Measurements from ENCODE around the gene ROR1. TPM values are rescaled to one million over a fixed set of nuclear protein-coding genes. Genes with fewer than 3 reads are reported as not detected.
A peak's percentile ranks its signal among the peaks of the same experiment; 100 is the strongest.

The ROR1 gene
- total RNA-seq, 1 donor = 52.5 TPM

GRCh38 chr1:63890468-63890867 is 116.7 kb downstream of the ROR1 start:
- peaks cover 74% of the 10 kb centered on the region for H3K79me2 ChIP-seq (ENCODE audit: insufficient read depth, low read length)
- no peaks in the 10 kb centered on the region for H3K36me3 ChIP-seq (ENCODE audit: insufficient read depth, low read length)
- no peak overlapping the region for H2AFZ ChIP-seq (ENCODE audit: low read length)
- H3K27me3 ChIP-seq (ENCODE audit: insufficient read depth, low read length) = no peaks in the 10 kb centered on the region
- DNase-seq (ENCODE audit: insufficient read length, low spot score, missing footprints) = no peak
- H3K27ac ChIP-seq (ENCODE audit: low read depth, low read length) = no peak overlapping the region
- H3K9me3 ChIP-seq (ENCODE audit: low read depth, low read length) = no peaks in the 10 kb centered on the region
- no peak overlapping the region for H3K4me3 ChIP-seq (ENCODE audit: insufficient read depth, low read length)
- H4K20me1 ChIP-seq (ENCODE audit: insufficient read depth, low read length) = peaks cover 11% of the 10 kb centered on the region
- TF ChIP-seq CTCF (IDR thresholded peaks at IDR 0.05; ENCODE audit: extremely low read depth, low read depth, low read length) = no peak
- no peak overlapping the region for H3K4me2 ChIP-seq (ENCODE audit: insufficient read depth, low read length)
- peaks cover 22% of the 10 kb centered on the region for H3K4me1 ChIP-seq (ENCODE audit: insufficient read depth, low read length)

GRCh38 chr1:63891060-63891690 is 117.4 kb downstream of the ROR1 start:
- no peaks in the 10 kb centered on the region for H3K27me3 ChIP-seq (ENCODE audit: insufficient read depth, low read length)
- no peaks in the 10 kb centered on the region for H3K9me3 ChIP-seq (ENCODE audit: low read depth, low read length)
- no peak for TF ChIP-seq CTCF (IDR thresholded peaks at IDR 0.05; ENCODE audit: extremely low read depth, low read depth, low read length)
- H3K27ac ChIP-seq (ENCODE audit: low read depth, low read length) = no peak overlapping the region
- H4K20me1 ChIP-seq (ENCODE audit: insufficient read depth, low read length) = peaks cover 9% of the 10 kb centered on the region
- H3K4me2 ChIP-seq (ENCODE audit: insufficient read depth, low read length) = no peak overlapping the region
- DNase-seq (ENCODE audit: insufficient read length, low spot score, missing footprints) = no peak
- H3K36me3 ChIP-seq (ENCODE audit: insufficient read depth, low read length) = no peaks in the 10 kb centered on the region
- H2AFZ ChIP-seq (ENCODE audit: low read length) = no peak overlapping the region
- peaks cover 72% of the 10 kb centered on the region for H3K79me2 ChIP-seq (ENCODE audit: insufficient read depth, low read length)
- H3K4me1 ChIP-seq (ENCODE audit: insufficient read depth, low read length) = peaks cover 22% of the 10 kb centered on the region
- H3K4me3 ChIP-seq (ENCODE audit: insufficient read depth, low read length) = no peak overlapping the region

- Histone ChIP-seq H2AFZ (ENCODE audit: low read length) (peak overlapping the region; percentile 66), H3K9me3 (ENCODE audit: low read depth, low read length) (no peaks in the 10 kb centered on the region), H3K4me3 (ENCODE audit: insufficient read depth, low read length) (no peak overlapping the region), H3K27me3 (ENCODE audit: insufficient read depth, low read length) (no peaks in the 10 kb centered on the region), H4K20me1 (ENCODE audit: insufficient read depth, low read length) (no peaks in the 10 kb centered on the region), H3K27ac (ENCODE audit: low read depth, low read length) (peak overlapping the region; percentile 72), H3K79me2 (ENCODE audit: insufficient read depth, low read length) (peaks cover 66% of the 10 kb centered on the region), H3K4me1 (ENCODE audit: insufficient read depth, low read length) (peaks cover 22% of the 10 kb centered on the region), H3K4me2 (ENCODE audit: insufficient read depth, low read length) (peak overlapping the region; percentile 49), H3K36me3 (ENCODE audit: insufficient read depth, low read length) (no peaks in the 10 kb centered on the region)
- no peak for TF ChIP-seq CTCF (IDR thresholded peaks at IDR 0.05; ENCODE audit: extremely low read depth, low read depth, low read length)
- peak; percentile 51 for DNase-seq (ENCODE audit: insufficient read length, low spot score, missing footprints)
These were observed 119.0 kb downstream of the ROR1 start for GRCh38 chr1:63892632-63893395.

- H2AFZ ChIP-seq (ENCODE audit: low read length) = no peak overlapping the region
- no peaks in the 10 kb centered on the region for H3K36me3 ChIP-seq (ENCODE audit: insufficient read depth, low read length)
- no peak overlapping the region for H3K4me2 ChIP-seq (ENCODE audit: insufficient read depth, low read length)
- H3K79me2 ChIP-seq (ENCODE audit: insufficient read depth, low read length) = peaks cover 67% of the 10 kb centered on the region
- H3K27me3 ChIP-seq (ENCODE audit: insufficient read depth, low read length) = no peaks in the 10 kb centered on the region
- peaks cover 19% of the 10 kb centered on the region for H3K4me1 ChIP-seq (ENCODE audit: insufficient read depth, low read length)
- H3K27ac ChIP-seq (ENCODE audit: low read depth, low read length) = peak overlapping the region; percentile 72
- DNase-seq (ENCODE audit: insufficient read length, low spot score, missing footprints) = no peak
- H3K4me3 ChIP-seq (ENCODE audit: insufficient read depth, low read length) = no peak overlapping the region
- no peaks in the 10 kb centered on the region for H4K20me1 ChIP-seq (ENCODE audit: insufficient read depth, low read length)
- H3K9me3 ChIP-seq (ENCODE audit: low read depth, low read length) = no peaks in the 10 kb centered on the region
- TF ChIP-seq CTCF (IDR thresholded peaks at IDR 0.05; ENCODE audit: extremely low read depth, low read depth, low read length) = no peak
These were observed 120.2 kb downstream of the ROR1 start for GRCh38 chr1:63893976-63894375.

All from osteoblast (primary cell).